Heart left ventricle (tissue), 16 donors: ENCODE results near the gene PRICKLE2. TPM values are rescaled to one million over a fixed set of nuclear protein-coding genes. Genes with fewer than 3 reads are reported as not detected.
A peak's percentile ranks its signal among the peaks of the same experiment; 100 is the strongest.

Experiments
- ATAC-seq, 4 donors: fragments of 200-7000 bp; cut with Tn5 transposase; one replicate each; pipeline ENCODE4 v1.9.1; 2020 to 2022; ENCODE audit warnings: moderate library complexity in 4 of 4, mild to moderate bottlenecking in 3 of 4, moderate number of reproducible peaks in 1 of 4
- DNase-seq, 5 donors: peaks; one replicate each; pipeline ENCODE4 v3.0.0-alpha.2; 2020
- H3K27ac ChIP-seq, 12 donors: fragments of 200-600 bp; sonication (generic) in 4 of 12; one replicate each; pipeline versions ENCODE4 v1.5.0 to v1.8.0; 2016 to 2022; ENCODE audit warnings: mild to moderate bottlenecking in 2 of 12
- H3K27me3 ChIP-seq, 9 donors: fragments of 200-600 bp; sonication (generic) in 2 of 9; one replicate each; pipeline versions ENCODE4 v1.5.1 to v1.8.0; 2016 to 2022; ENCODE audit warnings: mild to moderate bottlenecking in 3 of 9
- H3K36me3 ChIP-seq, 9 donors: fragments of 200-600 bp; sonication (generic) in 2 of 9; one replicate each; pipeline versions ENCODE4 v1.5.0 to v1.8.0; 2018 to 2022; ENCODE audit warnings: mild to moderate bottlenecking in 2 of 9
- H3K4me1 ChIP-seq, 12 donors: fragments of 200-600 bp; sonication (generic) in 4 of 12; one replicate each; pipeline versions ENCODE4 v1.5.0 to v1.8.0; 2016 to 2022; ENCODE audit warnings: mild to moderate bottlenecking in 3 of 12
- H3K4me3 ChIP-seq, 12 donors: fragments of 200-600 bp; sonication (generic) in 4 of 12; one replicate each; pipeline versions ENCODE4 v1.5.0 to v1.8.0; 2017 to 2022; ENCODE audit warnings: mild to moderate bottlenecking in 9 of 12, moderate library complexity in 4 of 12
- H3K9me3 ChIP-seq, 12 donors: fragments of 200-600 bp; sonication (generic) in 4 of 12; one replicate each; pipeline versions ENCODE4 v1.5.0 to v1.8.0; 2016 to 2022; ENCODE audit warnings: mild to moderate bottlenecking in 1 of 12
- CTCF ChIP-seq, 12 donors: fragments of 200-600 bp; sonication (generic) in 4 of 12; IDR thresholded peaks; one replicate each; pipeline versions ENCODE4 v1.5.0 to v1.8.0; 2018 to 2022; ENCODE audit warnings: antibody characterized with exemption in 12 of 12, mild to moderate bottlenecking in 5 of 12
- POLR2A ChIP-seq, 2 donors: fragments of 450-650 bp; IDR thresholded peaks; one replicate each; pipeline ENCODE4 v1.6.1; 2017; ENCODE audit warnings: antibody characterized with exemption in 2 of 2, mild to moderate bottlenecking in 2 of 2, moderate library complexity in 2 of 2
- WGBS, 4 donors: extraction: QIAGEN DNeasy Blood & Tissue Kit in 2 of 4; methylation state at CpG; one replicate each; pipeline versions ENCODE4 v1.1.5 to v1.1.7; 2013 to 2018; 5-methylcytosine and 5-hydroxymethylcytosine counted together
- intact Hi-C, 10 donors: fragments of 100-400 bp; cut with DNase I; formaldehyde crosslinking; loops; one replicate each; pipeline versions ENCODE4 v1.11.1 to v1.14.2; 2022
- polyA plus RNA-seq, 2 donors: library from polyadenylated mRNA; stranded (reverse); fragments of 200-250 nt; gene quantifications; one replicate each; pipeline ENCODE4 v1.2.3, GENCODE V29; 2013
- total RNA-seq, 9 donors: library from RNA; depleted of rRNA in 2 of 9; stranded (reverse); fragments of >200 nt in 2 of 9; fragmentation: NEBNext Ultra II Directional in 3 of 9; extraction: Animal tissue kit (Norgen Biotek cat#: 25700) in 3 of 9; gene quantifications; one replicate each; pipeline versions ENCODE4 v1.1.0 to v1.2.4, GENCODE V29; 2016 to 2023
- donor health status: ischemic (EF 13 %, LVEDD 7.1; RV severe dilation, severe dysfunction).
- donor health status: healthy with polysubstance abuse.
- donor health status: DM: no; HTN: yes; CAD: no.
- donor health status: DM: no; HTN: no; CAD: no.
- donor health status: ischemic (EF 25% LVEDD 6.9; RV normal size, moderate dysfunction).
- donor health status: ischemic (EF 25% LVEDD 5.7; RV mildly dilated, moderate dysfunction).
- donor health status: healthy.
- donor health status: DM: yes; HTN: yes; CAD: no.
- donor health status: ischemic (EF 35%, LVEDD 5.7; RV mildly dilated, moderate dysfunction).
- donor health status: nonischemic (EF 11% LVEDD 7.7; RV severe dilation, severe dysfunction).
- donor health status: DM: yes; HTN: yes; CAD: no.
- donor health status: PGD.
- donor health status: ischemic (EF 29% LVEDD 5.4; RV normal size, mild dysfunction).
- donor health status: nonischemic (EF 23%, LVEDD 6.1; RV moderate dilation, normal function).

Gene PRICKLE2
- total and polyA plus RNA-seq, 11 donors, result 1.5 to 15.2 (median 7.3) TPM

- H3K27me3 ChIP-seq, result no peaks in the 10 kb centered on the region
- peak overlapping the region in 1 of 12 donors; percentile 7 for H3K4me3 ChIP-seq
- H3K36me3 ChIP-seq, result peaks cover 0 to 21% (median 3%) of the 10 kb centered on the region in 9 donors
- 42 to 50% (median 45%) methylated on average over 12 of the region's 12 CpGs for WGBS, 4 donors
- intact Hi-C loops, result no loop called here
- H3K4me1 ChIP-seq, result peaks cover 0 to 26% (median 11%) of the 10 kb centered on the region in 12 donors
- peak overlapping the region in 9 of 12 donors; percentile 35 to 81 (median 58) for H3K27ac ChIP-seq
- TF ChIP-seq POLR2A (IDR thresholded peaks at IDR 0.05), result no peak
- peak; percentile 90 to 98 (median 98) for ATAC-seq
- DNase-seq, result peak; percentile 78 to 90 (median 85)
- peaks cover 0 to 20% (median 7%) of the 10 kb centered on the region in 12 donors for H3K9me3 ChIP-seq
Measured at GRCh38 chr3:64238971-64239667, 13.9 kb upstream of the PRICKLE2 start.

- intact Hi-C loops, result no loop called here
- no peak overlapping the region for H3K27ac ChIP-seq
Measured at GRCh38 chr3:64237083-64237482, 11.8 kb upstream of the PRICKLE2 start.

GRCh38 chr3:64235605-64236004 is 10.3 kb upstream of the PRICKLE2 start:
- ATAC-seq (no peak), DNase-seq (no peak)
- Histone ChIP-seq H3K4me1 (peaks cover 0 to 15% (median 10%) of the 10 kb centered on the region in 12 donors), H3K9me3 (peaks cover 0 to 20% (median 7%) of the 10 kb centered on the region in 12 donors), H3K27ac (no peak overlapping the region), H3K27me3 (no peaks in the 10 kb centered on the region), H3K36me3 (peaks cover 0 to 21% (median 3%) of the 10 kb centered on the region in 9 donors), H3K4me3 (no peak overlapping the region)
- intact Hi-C loops, result no loop called here
- no peak for TF ChIP-seq CTCF (IDR thresholded peaks at IDR 0.05)
- no peak for TF ChIP-seq POLR2A (IDR thresholded peaks at IDR 0.05)
- WGBS, 4 donors, result 77 to 92% (median 83%) methylated on average over 3 of the region's 3 CpGs

More at GRCh38 chr3:64237083-64237482, 11.8 kb upstream of the PRICKLE2 start:
- H3K9me3 ChIP-seq, result peaks cover 0 to 20% (median 7%) of the 10 kb centered on the region in 12 donors
- no peaks in the 10 kb centered on the region for H3K27me3 ChIP-seq
- H3K36me3 ChIP-seq, result peaks cover 0 to 21% (median 3%) of the 10 kb centered on the region in 9 donors
- H3K4me1 ChIP-seq, result peaks cover 0 to 17% (median 10%) of the 10 kb centered on the region in 12 donors
- TF ChIP-seq POLR2A (IDR thresholded peaks at IDR 0.05) (no peak), CTCF (IDR thresholded peaks at IDR 0.05) (no peak)
- H3K4me3 ChIP-seq, result no peak overlapping the region
- 95 to 99% (median 98%) methylated on average over 7 of the region's 7 CpGs for WGBS, 4 donors
- DNase-seq (no peak), ATAC-seq (no peak)

- H3K36me3 ChIP-seq, result peaks cover 0 to 21% (median 3%) of the 10 kb centered on the region in 9 donors
- DNase-seq, result no peak
- intact Hi-C loops, result no loop called here
- no peak for ATAC-seq
- no peak overlapping the region for H3K27ac ChIP-seq
- peaks cover 0 to 19% (median 10%) of the 10 kb centered on the region in 12 donors for H3K4me1 ChIP-seq
- peaks cover 0 to 20% (median 7%) of the 10 kb centered on the region in 12 donors for H3K9me3 ChIP-seq
- H3K27me3 ChIP-seq, result no peaks in the 10 kb centered on the region
- TF ChIP-seq POLR2A (IDR thresholded peaks at IDR 0.05), result no peak
- no peak overlapping the region for H3K4me3 ChIP-seq
- 94 to 96% (median 94%) methylated on average over 5 of the region's 5 CpGs for WGBS, 4 donors
Measured at GRCh38 chr3:64234571-64234970, 9.3 kb upstream of the PRICKLE2 start.

GRCh38 chr3:64232821-64233220 is 7.6 kb upstream of the PRICKLE2 start:
- no peak overlapping the region for H3K27ac ChIP-seq
- 84 to 91% (median 88%) methylated on average over 4 of the region's 4 CpGs for WGBS, 4 donors
- TF ChIP-seq POLR2A (IDR thresholded peaks at IDR 0.05) (no peak), CTCF (IDR thresholded peaks at IDR 0.05) (no peak)
- intact Hi-C loops, result no loop called here
- peaks cover 0 to 14% (median 0%) of the 10 kb centered on the region in 12 donors for H3K4me1 ChIP-seq
- H3K27me3 ChIP-seq, result no peaks in the 10 kb centered on the region
- H3K36me3 ChIP-seq, result peaks cover 0 to 17% (median 2%) of the 10 kb centered on the region in 9 donors
- H3K4me3 ChIP-seq, result no peak overlapping the region
- peaks cover 0 to 17% (median 7%) of the 10 kb centered on the region in 12 donors for H3K9me3 ChIP-seq
- DNase-seq (no peak), ATAC-seq (no peak)
